LoVo (cell line): ENCODE measurements around the gene GLT8D1.

Source experiments
- DNase-seq: peaks from one replicate; pipeline ENCODE4 v3.0.0-alpha.2; 2016; ENCODE audit warnings: low spot score

Gene GLT8D1

GRCh38 chr3:52712291-52713212 lies 7.0 kb upstream of the GLT8D1 start:
- no peak for DNase-seq

- no peak for DNase-seq
Observed at GRCh38 chr3:52710512-52710911, 4.9 kb upstream of the GLT8D1 start.

- DNase-seq: no peak
Observed at GRCh38 chr3:52707585-52707984, 2.0 kb upstream of the GLT8D1 start.

- no peak for DNase-seq
Observed at GRCh38 chr3:52705438-52705687, 228 bp downstream of the GLT8D1 start.

DNA sequence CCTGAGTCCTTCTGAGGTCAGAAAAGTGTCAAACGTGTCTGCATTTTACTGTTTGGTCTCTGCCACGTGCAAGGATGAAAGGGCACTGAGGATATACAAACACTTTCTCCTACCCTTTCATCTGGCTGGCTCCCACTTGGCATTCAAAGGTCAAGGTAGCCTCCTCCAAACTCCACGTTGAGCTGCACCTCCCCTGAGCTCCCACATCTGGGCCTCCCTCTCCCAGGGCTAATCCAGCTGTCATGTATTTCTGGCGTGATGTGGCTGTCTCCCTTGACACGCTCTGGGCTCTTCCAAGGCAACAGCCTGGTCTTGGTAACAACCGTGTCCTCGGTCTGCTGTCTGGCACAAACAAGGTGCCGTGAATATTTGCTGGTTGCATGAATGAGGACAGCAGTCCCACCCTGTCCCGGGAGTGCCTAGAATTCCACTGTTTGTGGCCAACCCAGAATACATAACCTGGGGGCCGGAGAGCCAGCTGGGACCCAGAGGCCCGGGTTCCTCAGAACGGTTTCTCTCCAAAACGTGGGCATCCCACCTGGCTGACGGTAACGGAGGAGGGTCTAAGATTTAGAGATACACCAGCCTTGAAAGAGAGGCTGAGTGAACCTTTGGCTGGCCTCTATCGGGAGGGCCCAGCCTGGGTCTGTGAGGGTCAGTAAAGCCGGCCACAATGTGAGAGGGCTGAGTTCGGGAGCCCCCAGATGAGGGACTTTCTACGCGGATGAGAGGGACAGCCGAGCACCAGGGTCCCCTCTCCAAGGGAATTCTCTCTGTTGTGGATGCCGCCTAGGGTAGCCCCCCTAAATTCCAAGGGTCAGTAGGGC lies 767 bp downstream of the GLT8D1 start:
- DNase-seq: peak; percentile 26

- no peak for DNase-seq
Observed at GRCh38 chr3:52703341-52703740, 2.2 kb downstream of the GLT8D1 start.

GRCh38 chr3:52697632-52697965 lies 8.0 kb downstream of the GLT8D1 start:
- no peak for DNase-seq

- DNase-seq: no peak
Observed at GRCh38 chr3:52696830-52697631, 8.6 kb downstream of the GLT8D1 start.

- DNase-seq: no peak
Observed at GRCh38 chr3:52695798-52696671, 9.6 kb downstream of the GLT8D1 start.

- no peak for DNase-seq
Observed at GRCh38 chr3:52694528-52695189, 10.9 kb downstream of the GLT8D1 start.

DNA sequence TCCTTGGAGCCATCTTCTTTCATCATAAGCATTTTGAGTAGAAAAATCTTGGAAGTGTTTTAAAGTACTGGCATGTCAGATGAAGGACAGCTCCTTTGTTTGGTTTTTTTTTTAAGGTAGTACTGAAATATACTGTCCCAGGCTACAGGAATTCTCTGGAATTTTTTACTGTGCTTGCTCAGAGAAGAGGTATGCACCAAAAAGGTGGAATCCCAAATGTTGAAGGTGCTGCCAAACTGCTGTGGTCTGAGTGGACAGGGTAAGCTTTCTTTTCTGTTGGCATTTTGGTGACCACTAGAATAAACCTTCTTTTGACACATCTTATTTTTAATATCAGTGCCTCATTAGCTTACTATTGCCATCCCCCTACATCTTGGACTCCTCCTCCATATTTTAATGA lies 12.5 kb downstream of the GLT8D1 start:
- no peak for DNase-seq

DNA sequence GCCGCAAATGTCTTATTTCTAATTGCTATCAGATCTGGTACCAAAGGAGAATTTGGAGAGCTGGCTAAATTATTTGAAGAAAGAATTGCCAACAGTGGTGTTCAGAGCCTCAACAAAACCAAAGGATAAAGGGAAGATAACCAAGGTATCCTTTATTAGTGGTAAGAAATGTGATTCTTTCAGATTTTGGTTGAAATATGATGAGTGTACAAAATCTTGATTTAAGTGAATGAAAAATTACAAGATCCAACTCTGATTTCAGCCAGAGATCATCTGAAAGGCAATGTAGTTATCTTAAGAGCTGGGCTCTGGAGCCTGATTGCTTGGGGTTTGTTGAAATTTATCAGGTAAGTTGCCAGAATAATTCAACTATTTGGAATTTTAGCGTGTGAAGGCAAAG lies 15.0 kb downstream of the GLT8D1 start:
- DNase-seq: no peak

DNA sequence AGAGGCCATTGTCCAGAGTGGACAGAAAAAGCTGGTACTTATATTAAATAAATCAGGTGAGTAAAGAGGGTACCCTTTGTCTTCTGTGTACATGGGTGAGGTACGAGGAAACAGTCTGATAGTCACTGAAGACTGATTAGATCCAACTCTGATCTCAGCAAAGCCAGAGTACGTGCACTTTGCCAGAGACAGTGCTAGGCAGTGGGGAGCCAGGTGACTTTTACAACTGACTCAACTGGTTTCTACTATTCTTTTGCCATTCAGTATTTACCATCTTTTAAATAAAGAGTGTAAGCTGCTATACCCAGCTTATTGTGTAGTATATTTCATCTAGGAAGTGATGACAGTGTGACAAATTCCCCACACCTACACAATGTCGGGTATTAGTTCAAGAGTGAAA lies 16.4 kb downstream of the GLT8D1 start:
- DNase-seq: no peak

GRCh38 chr3:52688266-52688665 lies 17.3 kb downstream of the GLT8D1 start:
- no peak for DNase-seq

DNA sequence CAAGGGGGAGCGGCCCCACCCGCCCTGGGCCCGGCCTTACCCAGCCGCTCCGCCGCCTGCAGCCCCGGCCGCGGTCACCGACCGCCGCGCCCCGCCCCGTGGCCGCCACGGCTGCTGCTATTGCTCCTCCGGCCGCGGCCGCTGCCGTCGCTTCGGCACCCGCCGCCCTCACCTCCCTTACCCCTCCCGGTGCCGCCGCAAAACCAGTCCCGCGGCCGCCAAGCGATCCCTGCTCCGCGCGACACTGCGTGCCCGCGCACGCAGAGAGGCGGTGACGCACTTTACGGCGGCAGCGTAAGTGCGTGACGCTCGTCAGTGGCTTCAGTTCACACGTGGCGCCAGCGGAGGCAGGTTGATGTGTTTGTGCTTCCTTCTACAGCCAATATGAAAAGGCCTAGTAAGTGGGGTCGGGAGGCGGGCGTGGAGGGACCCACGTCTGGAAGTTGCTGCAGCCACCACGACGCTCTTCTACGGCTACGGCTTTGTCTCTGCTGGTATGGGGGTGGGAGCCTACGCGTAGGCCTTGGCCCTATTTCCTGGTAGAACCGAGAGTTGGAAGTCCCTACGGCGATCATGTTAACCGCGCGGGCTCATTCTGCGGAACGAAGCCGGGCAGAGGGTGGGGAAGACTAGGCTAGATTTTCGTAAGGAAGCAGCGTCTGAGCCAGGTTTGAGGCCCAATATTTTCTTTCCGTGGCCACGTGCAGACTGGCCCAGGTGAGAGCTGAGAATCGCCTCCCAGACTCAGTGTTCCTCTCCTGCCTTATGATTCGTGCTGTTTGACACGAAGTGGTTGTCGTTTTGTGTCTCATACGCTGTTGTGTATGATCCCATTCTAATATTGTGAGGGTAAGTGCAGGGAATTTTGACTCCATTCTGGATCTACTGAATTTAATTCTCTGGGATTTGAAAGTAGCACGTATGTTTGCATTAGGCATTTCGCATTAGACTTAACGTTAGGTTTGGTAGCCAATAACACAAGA lies 19.6 kb downstream of the GLT8D1 start, which contains the start of the genes GNL3 and PBRM1:
TSS of gene GNL3 (plus strand) at position 324 of the 983 bp plus-strand sequence. CDS start at position 385, 61 bp downstream.
TSS of gene PBRM1 (minus strand) at position 205 of the 983 bp plus-strand sequence.
- peak; percentile 95 for DNase-seq

DNA sequence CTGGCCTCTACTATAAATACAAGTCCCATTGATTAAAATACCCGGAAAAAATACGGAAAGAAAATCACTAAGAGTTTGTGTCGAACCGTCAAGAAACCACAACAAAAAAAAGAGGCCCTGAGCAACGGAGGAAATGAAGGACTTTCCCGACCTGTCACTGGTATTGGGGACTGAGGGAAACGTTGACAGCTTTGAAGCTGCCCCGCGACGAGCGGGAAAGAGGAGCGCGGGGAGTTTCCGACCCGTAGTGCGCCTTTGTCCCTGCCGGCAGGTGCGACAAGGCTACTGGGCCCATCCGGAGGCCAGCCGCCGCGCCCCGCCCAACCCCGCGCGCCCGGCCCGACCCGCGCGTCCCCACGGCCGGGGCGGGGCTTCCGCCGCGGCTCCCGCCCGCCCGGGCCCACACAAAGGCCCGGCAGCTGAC lies 20.3 kb downstream of the GLT8D1 start:
- peak; percentile 84 for DNase-seq

GRCh38 chr3:52684184-52684583 lies 21.4 kb downstream of the GLT8D1 start:
- DNase-seq: no peak

DNA sequence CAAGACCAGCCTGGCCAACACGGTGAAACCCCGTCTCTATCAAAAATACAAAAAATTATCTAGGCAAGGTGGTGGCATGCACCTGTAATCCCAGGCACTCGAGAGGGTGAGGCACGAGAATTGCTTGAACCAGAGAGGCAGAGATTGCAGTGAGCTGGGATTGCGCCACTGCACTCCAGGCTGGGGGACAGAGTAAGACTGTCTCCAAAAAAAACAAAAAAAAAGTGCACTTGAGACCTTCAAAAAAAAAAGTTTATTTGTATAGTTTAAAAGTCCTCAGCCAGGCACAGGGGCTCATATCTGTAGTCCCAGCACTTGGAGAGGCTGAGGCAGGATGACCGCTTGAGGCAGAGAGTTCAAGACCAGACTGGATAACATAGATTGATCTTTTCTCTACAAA lies 22.0 kb downstream of the GLT8D1 start:
- no peak for DNase-seq

DNA sequence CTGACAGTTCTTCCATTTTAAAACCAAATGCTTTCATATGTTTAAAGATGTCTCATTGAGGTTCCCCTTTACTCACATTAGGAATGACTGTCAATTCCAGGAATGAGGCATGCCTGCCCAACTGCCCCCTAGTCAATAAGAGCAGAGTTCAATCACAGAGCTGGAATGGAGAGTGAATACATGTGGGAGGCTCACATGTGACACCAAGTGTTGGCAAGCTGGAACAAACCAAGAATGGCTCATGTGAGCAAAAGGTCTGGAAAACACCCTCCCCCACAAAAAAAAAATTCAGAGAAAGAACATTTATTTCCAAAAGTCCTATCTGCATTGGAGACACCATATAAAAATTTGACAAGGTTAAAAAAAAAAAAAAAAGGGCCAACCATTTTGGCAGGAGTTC lies 23.6 kb downstream of the GLT8D1 start:
- no peak for DNase-seq

GRCh38 chr3:52681596-52681995 lies 24.0 kb downstream of the GLT8D1 start:
- no peak for DNase-seq
